ENCODE measurements around the gene SEPTIN6.

SEPTIN6 gene

DNA sequence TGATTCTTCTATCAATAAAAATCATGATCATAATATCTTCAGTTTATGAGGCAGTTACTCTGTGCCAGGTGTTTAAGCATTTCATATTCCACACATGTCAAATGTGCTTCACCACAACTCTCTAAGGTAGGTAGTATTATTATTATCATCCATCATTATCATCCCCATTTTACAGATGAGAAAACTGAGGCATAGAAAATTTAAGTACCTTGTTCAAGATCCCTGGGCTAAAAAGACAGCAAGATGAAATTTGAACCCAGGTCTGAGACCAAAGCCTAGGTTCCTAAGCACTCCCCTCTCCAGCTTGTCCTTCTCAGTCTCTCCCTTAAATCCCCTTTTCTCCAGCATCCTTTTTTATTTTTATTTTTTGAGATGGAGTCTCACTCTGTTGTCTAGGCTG, 33.4 kb downstream of the SEPTIN6 start:
- TF ChIP-seq TAF1 (IDR thresholded peaks at IDR 0.05; ENCODE audit: low read depth, low read length) (no peak), POLR2AphosphoS5 (IDR thresholded peaks at IDR 0.05; ENCODE audit: low read depth, low read length) (no peak), PAX5 (IDR thresholded peaks at IDR 0.05; ENCODE audit: insufficient read depth, low read length, severe bottlenecking) (no peak), SPI1 (IDR thresholded peaks at IDR 0.05; ENCODE audit: low read depth, low read length) (no peak)
- DNase-seq (ENCODE audit: insufficient read length, low spot score) (no peak), FAIRE-seq (no peak)

DNA sequence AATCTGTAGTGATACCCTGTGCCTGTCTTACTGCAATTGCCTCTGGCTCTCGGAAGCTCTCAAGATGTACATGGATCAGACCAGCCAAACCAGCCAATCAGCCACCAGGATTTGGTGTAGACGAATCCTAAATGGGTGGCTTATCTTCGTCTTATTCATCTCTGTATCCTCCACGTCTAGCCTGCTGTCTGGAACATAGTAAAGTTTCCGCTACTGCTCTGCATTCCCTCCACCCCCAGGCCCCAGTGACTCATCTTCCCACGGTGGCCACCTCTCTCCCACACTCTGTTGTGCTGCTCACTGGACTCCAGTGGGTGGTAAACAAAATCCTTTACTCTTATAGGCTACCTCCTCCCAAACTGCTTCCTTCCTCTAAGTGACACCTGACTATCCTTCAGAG, 37.8 kb downstream of the SEPTIN6 start:
- TF ChIP-seq POU2F2 (IDR thresholded peaks at IDR 0.05; ENCODE audit: low read depth, low read length): no peak
- TF ChIP-seq POLR2A (IDR thresholded peaks at IDR 0.05; ENCODE audit: low read depth, low read length): no peak
- TF ChIP-seq POLR2AphosphoS5 (IDR thresholded peaks at IDR 0.05; ENCODE audit: low read depth, low read length): 0 out of 2 replicates have a peak, but pooled peaks have one; percentile 42
- no peak for TF ChIP-seq SPI1 (IDR thresholded peaks at IDR 0.05; ENCODE audit: low read depth, low read length)
- TF ChIP-seq PAX5 (IDR thresholded peaks at IDR 0.05; ENCODE audit: insufficient read depth, low read length, severe bottlenecking): no peak
- no peak for TF ChIP-seq TAF1 (IDR thresholded peaks at IDR 0.05; ENCODE audit: low read depth, low read length)
- no peak for DNase-seq (ENCODE audit: insufficient read length, low spot score)
- peak; percentile 72 for FAIRE-seq

DNA sequence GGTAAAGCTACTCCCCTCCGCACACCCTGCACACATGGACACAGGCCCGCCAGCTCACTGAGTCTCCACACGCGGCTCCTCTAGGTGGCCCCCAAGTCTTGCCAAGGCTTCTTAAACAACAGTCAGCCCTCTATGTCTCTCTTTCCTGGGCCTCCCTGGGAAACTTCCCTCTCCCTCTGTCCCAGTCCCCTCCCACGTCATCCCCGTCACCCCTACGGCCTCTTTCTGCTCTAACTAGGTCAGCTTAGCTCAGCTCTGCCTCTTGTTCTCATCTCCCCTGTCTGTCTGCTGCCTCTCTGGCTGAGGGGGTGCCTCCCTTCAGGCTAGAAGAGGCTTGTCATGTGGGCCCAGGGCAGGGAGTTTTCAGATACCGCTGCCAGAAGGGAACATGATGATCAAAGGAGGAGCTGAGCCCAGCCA, 38.8 kb downstream of the SEPTIN6 start:
- TF ChIP-seq TAF1 (IDR thresholded peaks at IDR 0.05; ENCODE audit: low read depth, low read length) (no peak), PAX5 (IDR thresholded peaks at IDR 0.05; ENCODE audit: insufficient read depth, low read length, severe bottlenecking) (no peak), POU2F2 (IDR thresholded peaks at IDR 0.05; ENCODE audit: low read depth, low read length) (no peak), POLR2A (IDR thresholded peaks at IDR 0.05; ENCODE audit: low read depth, low read length) (no peak), SPI1 (IDR thresholded peaks at IDR 0.05; ENCODE audit: low read depth, low read length) (no peak), POLR2AphosphoS5 (IDR thresholded peaks at IDR 0.05; ENCODE audit: low read depth, low read length) (no peak)
- no peak for FAIRE-seq
- DNase-seq (ENCODE audit: insufficient read length, low spot score): no peak

DNA sequence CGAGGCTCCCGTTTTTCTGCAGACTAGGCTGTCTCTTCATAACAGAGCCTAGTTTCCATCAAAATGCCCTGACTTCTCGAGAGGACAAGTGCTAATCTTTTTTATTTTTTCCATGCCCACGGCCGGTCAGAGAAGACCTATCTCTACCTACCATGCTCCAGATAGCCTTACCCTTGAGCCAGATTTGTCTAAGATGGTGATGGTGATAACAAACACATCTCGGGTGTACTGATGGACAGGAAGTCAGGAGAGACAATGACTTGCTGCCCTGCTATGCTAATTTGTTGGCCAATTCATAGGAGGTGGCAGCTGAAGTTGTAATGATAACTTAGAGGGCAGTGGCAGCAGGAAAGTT, 44.6 kb downstream of the SEPTIN6 start:
- DNase-seq (ENCODE audit: insufficient read length, low spot score): no peak
- no peak for FAIRE-seq
- no peak for TF ChIP-seq TAF1 (IDR thresholded peaks at IDR 0.05; ENCODE audit: low read depth, low read length)
- no peak for TF ChIP-seq PAX5 (IDR thresholded peaks at IDR 0.05; ENCODE audit: insufficient read depth, low read length, severe bottlenecking)
- no peak for TF ChIP-seq POLR2AphosphoS5 (IDR thresholded peaks at IDR 0.05; ENCODE audit: low read depth, low read length)
- no peak for TF ChIP-seq SPI1 (IDR thresholded peaks at IDR 0.05; ENCODE audit: low read depth, low read length)
- no peak for TF ChIP-seq POU2F2 (IDR thresholded peaks at IDR 0.05; ENCODE audit: low read depth, low read length)
- no peak for TF ChIP-seq POLR2A (IDR thresholded peaks at IDR 0.05; ENCODE audit: low read depth, low read length)

DNA sequence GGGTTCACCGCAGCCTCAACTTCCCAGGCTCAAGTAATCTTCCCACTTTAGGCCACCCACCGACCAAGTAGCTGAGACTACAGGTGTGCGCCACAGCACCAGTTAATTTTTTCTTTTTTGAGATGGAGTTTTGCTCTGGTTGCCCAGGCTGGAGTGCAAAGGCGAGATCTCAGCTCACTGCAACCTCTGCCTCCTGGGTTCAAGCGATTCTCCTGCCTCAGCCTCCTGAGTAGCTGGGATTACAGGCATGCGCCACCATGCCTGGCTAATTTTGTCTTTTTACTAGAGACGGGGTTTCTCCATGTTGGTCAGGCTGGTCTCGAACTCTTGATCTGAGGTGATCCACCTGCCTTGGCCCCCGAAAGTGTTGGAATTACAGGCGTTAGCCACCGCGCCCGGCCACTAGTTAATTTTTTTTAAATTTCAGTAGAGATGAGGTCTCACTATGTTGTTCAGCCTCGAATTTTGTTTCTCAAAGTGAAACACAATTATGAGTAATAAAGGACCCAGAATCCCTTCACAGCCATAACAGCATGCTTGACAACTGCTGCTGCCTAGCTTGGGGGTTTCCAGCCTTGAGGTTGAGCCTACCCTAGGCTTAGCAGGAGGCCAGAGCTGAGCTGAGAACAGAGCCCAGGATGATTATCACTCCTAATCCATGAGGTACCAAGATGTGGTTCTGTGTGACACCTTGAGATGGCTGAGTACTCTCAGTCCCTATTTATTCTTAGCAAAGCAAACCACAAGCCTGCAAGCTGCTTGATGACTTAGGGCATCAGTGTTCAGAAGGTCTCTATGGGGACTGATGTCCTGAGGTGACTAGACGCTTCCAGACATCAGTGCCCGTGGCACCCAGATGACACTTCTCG, 45.2 kb downstream of the SEPTIN6 start:
- DNase-seq (ENCODE audit: insufficient read length, low spot score) (no peak), FAIRE-seq (peak; percentile 98)

DNA sequence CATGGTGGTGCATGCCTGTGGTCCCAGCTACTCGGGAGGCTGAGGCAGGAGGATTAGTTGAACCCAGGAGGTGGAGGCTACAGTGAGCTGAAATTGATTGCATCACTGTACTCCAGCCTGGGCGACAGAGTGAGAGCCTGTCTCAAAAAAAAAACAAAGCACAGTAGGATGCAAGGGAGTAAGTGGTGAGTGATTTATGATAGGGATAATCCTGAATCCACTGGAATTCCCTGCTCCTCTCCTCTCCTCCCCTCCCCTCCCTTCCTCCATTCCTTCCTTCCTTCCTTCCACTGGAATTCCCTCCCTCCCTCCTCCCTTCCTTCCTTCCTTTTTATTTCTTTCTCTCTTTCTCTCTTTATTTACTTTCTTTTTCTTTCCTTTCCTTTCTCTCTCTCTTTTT, 45.9 kb downstream of the SEPTIN6 start:
- no peak for FAIRE-seq
- no peak for DNase-seq (ENCODE audit: insufficient read length, low spot score)
- TF ChIP-seq POLR2AphosphoS5 (IDR thresholded peaks at IDR 0.05; ENCODE audit: low read depth, low read length): no peak
- no peak for TF ChIP-seq TAF1 (IDR thresholded peaks at IDR 0.05; ENCODE audit: low read depth, low read length)
- TF ChIP-seq POLR2A (IDR thresholded peaks at IDR 0.05; ENCODE audit: low read depth, low read length): no peak

More for the DNA sequence above, 45.2 kb downstream of the SEPTIN6 start:
- TF ChIP-seq POU2F2 (IDR thresholded peaks at IDR 0.05; ENCODE audit: low read depth, low read length): no peak
- TF ChIP-seq TAF1 (IDR thresholded peaks at IDR 0.05; ENCODE audit: low read depth, low read length): no peak
- TF ChIP-seq POLR2AphosphoS5 (IDR thresholded peaks at IDR 0.05; ENCODE audit: low read depth, low read length): no peak
- no peak for TF ChIP-seq POLR2A (IDR thresholded peaks at IDR 0.05; ENCODE audit: low read depth, low read length)
- no peak for TF ChIP-seq PAX5 (IDR thresholded peaks at IDR 0.05; ENCODE audit: insufficient read depth, low read length, severe bottlenecking)
- no peak for TF ChIP-seq SPI1 (IDR thresholded peaks at IDR 0.05; ENCODE audit: low read depth, low read length)

DNA sequence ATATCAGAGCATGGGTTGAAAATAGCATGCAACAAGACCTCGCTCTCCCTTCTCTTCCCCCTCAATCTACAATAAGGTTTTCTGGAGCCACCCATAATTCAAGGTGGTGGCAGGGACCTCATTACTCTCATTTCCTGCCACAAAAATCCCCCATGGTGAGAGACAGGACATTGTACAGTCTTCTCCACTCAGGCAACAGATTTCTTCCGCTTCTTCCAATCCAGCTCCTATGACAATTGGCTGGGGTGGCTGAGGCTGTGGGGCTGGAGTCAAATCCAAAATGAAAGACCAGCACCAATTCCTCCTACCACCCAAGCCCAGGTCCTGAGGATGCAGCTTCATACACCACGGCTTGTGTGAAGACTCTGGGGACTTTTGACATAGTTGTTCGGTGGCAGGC, 46.5 kb downstream of the SEPTIN6 start:
- FAIRE-seq (no peak), DNase-seq (ENCODE audit: insufficient read length, low spot score) (no peak)

DNA sequence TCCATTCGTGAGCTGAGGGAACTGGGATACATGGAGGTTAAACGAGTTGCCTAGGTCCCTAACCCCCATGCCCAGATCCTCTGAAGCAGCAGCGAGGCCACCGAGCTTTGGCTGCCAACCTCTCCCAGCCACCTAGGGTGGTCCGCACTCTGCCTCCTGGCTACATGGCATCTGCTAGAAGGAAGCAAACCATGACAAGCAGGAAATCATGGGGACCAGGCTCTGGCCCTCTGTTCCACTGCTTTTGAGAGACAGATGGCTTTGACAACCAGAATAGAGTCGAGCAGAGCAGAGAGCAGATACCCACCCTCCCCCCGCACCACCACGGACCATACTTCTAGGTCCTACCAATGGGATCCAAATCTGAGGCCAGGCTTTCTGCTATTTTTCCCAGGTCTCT, 49.3 kb downstream of the SEPTIN6 start:
- DNase-seq (ENCODE audit: insufficient read length, low spot score): no peak
- TF ChIP-seq TAF1 (IDR thresholded peaks at IDR 0.05; ENCODE audit: low read depth, low read length) (no peak), POLR2AphosphoS5 (IDR thresholded peaks at IDR 0.05; ENCODE audit: low read depth, low read length) (no peak), POU2F2 (IDR thresholded peaks at IDR 0.05; ENCODE audit: low read depth, low read length) (no peak), PAX5 (IDR thresholded peaks at IDR 0.05; ENCODE audit: insufficient read depth, low read length, severe bottlenecking) (no peak), POLR2A (IDR thresholded peaks at IDR 0.05; ENCODE audit: low read depth, low read length) (no peak), SPI1 (IDR thresholded peaks at IDR 0.05; ENCODE audit: low read depth, low read length) (no peak)
- FAIRE-seq: peak; percentile 76

More for the DNA sequence above, 46.5 kb downstream of the SEPTIN6 start:
- no peak for TF ChIP-seq POLR2A (IDR thresholded peaks at IDR 0.05; ENCODE audit: low read depth, low read length)
- no peak for TF ChIP-seq SPI1 (IDR thresholded peaks at IDR 0.05; ENCODE audit: low read depth, low read length)
- TF ChIP-seq POU2F2 (IDR thresholded peaks at IDR 0.05; ENCODE audit: low read depth, low read length): no peak
- TF ChIP-seq POLR2AphosphoS5 (IDR thresholded peaks at IDR 0.05; ENCODE audit: low read depth, low read length): no peak
- TF ChIP-seq PAX5 (IDR thresholded peaks at IDR 0.05; ENCODE audit: insufficient read depth, low read length, severe bottlenecking): no peak
- no peak for TF ChIP-seq TAF1 (IDR thresholded peaks at IDR 0.05; ENCODE audit: low read depth, low read length)

All from GM12891 (cell line).